AG09309 (cell line): ENCODE data around the gene NLRC4.
"Not testable (repeated sequence)": the region's sequence is repeated elsewhere in the genome, so short reads cannot be mapped to it uniquely, and the experiment has no call there.

Experiments
- DNase-seq: peaks from one replicate; pipeline ENCODE4 v3.0.0-alpha.2; 2010; ENCODE audit warnings: low read depth
- H3K4me3 ChIP-seq: 2 replicates; pipeline ENCODE4 v1.5.1; 2011; ENCODE audit warnings: mild to moderate bottlenecking, low read depth, low read length, moderate library complexity; ENCODE audit not compliant: control insufficient read depth
- TF ChIP-seq, protein P1 (sequence below): IDR thresholded peaks from 2 replicates; pipeline ENCODE4 v1.5.1; 2011; ENCODE audit warnings: mild to moderate bottlenecking, low read depth, low read length, inconsistent platforms; ENCODE audit not compliant: insufficient read depth, control insufficient read depth; ENCODE audit errors: missing control alignments

NLRC4 gene, protein sequence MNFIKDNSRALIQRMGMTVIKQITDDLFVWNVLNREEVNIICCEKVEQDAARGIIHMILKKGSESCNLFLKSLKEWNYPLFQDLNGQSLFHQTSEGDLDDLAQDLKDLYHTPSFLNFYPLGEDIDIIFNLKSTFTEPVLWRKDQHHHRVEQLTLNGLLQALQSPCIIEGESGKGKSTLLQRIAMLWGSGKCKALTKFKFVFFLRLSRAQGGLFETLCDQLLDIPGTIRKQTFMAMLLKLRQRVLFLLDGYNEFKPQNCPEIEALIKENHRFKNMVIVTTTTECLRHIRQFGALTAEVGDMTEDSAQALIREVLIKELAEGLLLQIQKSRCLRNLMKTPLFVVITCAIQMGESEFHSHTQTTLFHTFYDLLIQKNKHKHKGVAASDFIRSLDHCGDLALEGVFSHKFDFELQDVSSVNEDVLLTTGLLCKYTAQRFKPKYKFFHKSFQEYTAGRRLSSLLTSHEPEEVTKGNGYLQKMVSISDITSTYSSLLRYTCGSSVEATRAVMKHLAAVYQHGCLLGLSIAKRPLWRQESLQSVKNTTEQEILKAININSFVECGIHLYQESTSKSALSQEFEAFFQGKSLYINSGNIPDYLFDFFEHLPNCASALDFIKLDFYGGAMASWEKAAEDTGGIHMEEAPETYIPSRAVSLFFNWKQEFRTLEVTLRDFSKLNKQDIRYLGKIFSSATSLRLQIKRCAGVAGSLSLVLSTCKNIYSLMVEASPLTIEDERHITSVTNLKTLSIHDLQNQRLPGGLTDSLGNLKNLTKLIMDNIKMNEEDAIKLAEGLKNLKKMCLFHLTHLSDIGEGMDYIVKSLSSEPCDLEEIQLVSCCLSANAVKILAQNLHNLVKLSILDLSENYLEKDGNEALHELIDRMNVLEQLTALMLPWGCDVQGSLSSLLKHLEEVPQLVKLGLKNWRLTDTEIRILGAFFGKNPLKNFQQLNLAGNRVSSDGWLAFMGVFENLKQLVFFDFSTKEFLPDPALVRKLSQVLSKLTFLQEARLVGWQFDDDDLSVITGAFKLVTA

GRCh38 chr2:32264422-32265105, at the start of gene NLRC4:
TSS of gene NLRC4 (minus strand) at chr2:32264886. CDS start at chr2:32256775, 8,111 bp downstream.
- DNase-seq: no peak
- H3K4me3 ChIP-seq: no peak within 1 kb of the TSS
- TF ChIP-seq, protein P1, sequence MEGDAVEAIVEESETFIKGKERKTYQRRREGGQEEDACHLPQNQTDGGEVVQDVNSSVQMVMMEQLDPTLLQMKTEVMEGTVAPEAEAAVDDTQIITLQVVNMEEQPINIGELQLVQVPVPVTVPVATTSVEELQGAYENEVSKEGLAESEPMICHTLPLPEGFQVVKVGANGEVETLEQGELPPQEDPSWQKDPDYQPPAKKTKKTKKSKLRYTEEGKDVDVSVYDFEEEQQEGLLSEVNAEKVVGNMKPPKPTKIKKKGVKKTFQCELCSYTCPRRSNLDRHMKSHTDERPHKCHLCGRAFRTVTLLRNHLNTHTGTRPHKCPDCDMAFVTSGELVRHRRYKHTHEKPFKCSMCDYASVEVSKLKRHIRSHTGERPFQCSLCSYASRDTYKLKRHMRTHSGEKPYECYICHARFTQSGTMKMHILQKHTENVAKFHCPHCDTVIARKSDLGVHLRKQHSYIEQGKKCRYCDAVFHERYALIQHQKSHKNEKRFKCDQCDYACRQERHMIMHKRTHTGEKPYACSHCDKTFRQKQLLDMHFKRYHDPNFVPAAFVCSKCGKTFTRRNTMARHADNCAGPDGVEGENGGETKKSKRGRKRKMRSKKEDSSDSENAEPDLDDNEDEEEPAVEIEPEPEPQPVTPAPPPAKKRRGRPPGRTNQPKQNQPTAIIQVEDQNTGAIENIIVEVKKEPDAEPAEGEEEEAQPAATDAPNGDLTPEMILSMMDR: no peak

DNA sequence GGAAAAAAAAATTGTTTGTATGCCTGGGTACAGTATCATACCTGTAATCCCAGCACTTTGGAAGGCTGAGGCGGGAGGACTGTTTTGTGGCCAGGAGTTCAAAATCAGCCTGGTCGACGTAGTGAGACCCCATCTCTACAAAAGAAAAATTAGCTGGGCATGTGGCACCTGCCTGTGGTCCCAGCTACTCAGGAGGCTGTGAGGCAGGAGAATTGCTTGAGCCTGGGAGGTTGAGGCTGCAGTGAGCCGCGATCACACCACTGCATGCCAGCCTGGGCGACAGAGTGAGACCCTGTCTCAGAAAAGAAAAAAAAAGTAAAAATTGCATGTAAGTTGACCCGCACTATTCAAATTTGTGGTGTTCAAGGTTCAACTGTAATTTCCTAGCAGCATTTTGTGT, 45.9 kb upstream of the NLRC4 start:
- no peak for DNase-seq
- TF ChIP-seq, protein P1: no peak
- H3K4me3 ChIP-seq: no peak overlapping the region

GRCh38 chr2:32293966-32294562, 29.4 kb upstream of the NLRC4 start:
- not testable (repeated sequence) for H3K4me3 ChIP-seq, DNase-seq

DNA sequence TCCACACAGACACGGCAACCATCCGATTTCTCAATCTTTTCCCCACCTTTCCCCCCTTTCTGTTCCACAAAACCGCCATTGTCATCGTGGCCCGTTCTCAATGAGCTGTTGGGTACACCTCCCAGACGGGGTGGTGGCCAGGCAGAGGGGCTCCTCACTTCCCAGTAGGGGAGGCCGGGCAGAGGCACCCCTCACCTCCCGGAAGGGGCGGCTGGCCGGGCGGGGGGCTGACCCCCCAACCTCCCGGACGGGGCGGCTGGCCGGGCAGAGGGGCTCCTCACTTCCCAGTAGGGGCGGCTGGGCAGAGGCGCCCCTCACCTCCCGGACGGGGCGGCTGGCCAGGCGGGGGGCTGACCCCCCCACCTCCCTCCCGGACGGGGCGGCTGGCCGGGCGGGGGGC, 28.8 kb upstream of the NLRC4 start:
- H3K4me3 ChIP-seq, DNase-seq: not testable (repeated sequence)

GRCh38 chr2:32291746-32292145, 27.1 kb upstream of the NLRC4 start:
- TF ChIP-seq, protein P1: no peak
- DNase-seq: no peak
- no peak overlapping the region for H3K4me3 ChIP-seq

- TF ChIP-seq, protein P1: no peak
- DNase-seq: no peak
- H3K4me3 ChIP-seq: no peak overlapping the region
Measured at GRCh38 chr2:32290000-32290339, 25.3 kb upstream of the NLRC4 start.
